Activated CD4-positive, CD25-positive, alpha-beta regulatory T cell (primary cell): ENCODE measurements around the gene LCLAT1.

Experiments used
- DNase-seq, 4 experiments: peaks; one replicate each; lab custom pipeline; 2025; lab: John Stamatoyannopoulos, UW

Gene LCLAT1

GRCh38 chr2:30675758-30676157, 228.7 kb downstream of the LCLAT1 start:
- no peak for DNase-seq

- no peak for DNase-seq
Measured at GRCh38 chr2:30677231-30677630, 230.2 kb downstream of the LCLAT1 start.

- no peak for DNase-seq
Measured at GRCh38 chr2:30677861-30678385, 230.9 kb downstream of the LCLAT1 start.

GRCh38 chr2:30678410-30679137, 231.5 kb downstream of the LCLAT1 start:
- no peak for DNase-seq

GRCh38 chr2:30679426-30680088, 232.5 kb downstream of the LCLAT1 start:
- no peak for DNase-seq

GRCh38 chr2:30680121-30680520, 233.1 kb downstream of the LCLAT1 start:
- no peak for DNase-seq

- no peak for DNase-seq
Measured at GRCh38 chr2:30681022-30681421, 234.0 kb downstream of the LCLAT1 start.

GRCh38 chr2:30683236-30683956, 236.3 kb downstream of the LCLAT1 start:
- no peak for DNase-seq

GRCh38 chr2:30684026-30684425, 237.0 kb downstream of the LCLAT1 start:
- DNase-seq = no peak

- DNase-seq = no peak
Measured at GRCh38 chr2:30684516-30684915, 237.5 kb downstream of the LCLAT1 start.

- no peak for DNase-seq
Measured at GRCh38 chr2:30684996-30685395, 237.9 kb downstream of the LCLAT1 start.

GRCh38 chr2:30686000-30686399, 239.0 kb downstream of the LCLAT1 start:
- no peak for DNase-seq

- no peak for DNase-seq
Measured at GRCh38 chr2:30686669-30687068, 239.6 kb downstream of the LCLAT1 start.

GRCh38 chr2:30688956-30689401, 241.9 kb downstream of the LCLAT1 start:
- DNase-seq = no peak

GRCh38 chr2:30689496-30690125, 242.6 kb downstream of the LCLAT1 start:
- no peak for DNase-seq

GRCh38 chr2:30690126-30690561, 243.1 kb downstream of the LCLAT1 start:
- no peak for DNase-seq

GRCh38 chr2:30691091-30691947, 244.3 kb downstream of the LCLAT1 start:
- no peak for DNase-seq

GRCh38 chr2:30691948-30692828, 245.1 kb downstream of the LCLAT1 start:
- DNase-seq = no peak

- DNase-seq = no peak
Measured at GRCh38 chr2:30692829-30693275, 245.8 kb downstream of the LCLAT1 start.
